GM12878 (cell line): ENCODE data around the gene URAD. TPM values are rescaled to one million over a fixed set of nuclear protein-coding genes. Genes with fewer than 3 reads are reported as not detected.

Experiments
- ATAC-seq: fragments of 200-7000 bp; cut with Tn5 transposase; 3 replicates; pipeline ENCODE4 v1.9.1; 2020; ENCODE audit warnings: mild to moderate bottlenecking, moderate library complexity
- BruUV-seq: library from RNA; stranded (reverse); fragments of 400-500 nt; replicated peaks from 2 replicates; lab custom pipeline; 2021; lab: Mats Ljungman, UMichigan
- CTCF ChIA-PET: fragments of 300-600 bp; sonication (Branson Sonifier 250); formaldehyde crosslinking; extraction: SDS; loops from one replicate; lab custom pipeline; 2021; ENCODE audit warnings: inconsistent platforms; lab: Yijun Ruan, JAX
- POLR2A ChIA-PET: fragments of 350-600 bp; formaldehyde crosslinking; extraction: SDS; loops from one replicate; lab custom pipeline; 2021; ENCODE audit warnings: inconsistent platforms; lab: Charles Lee
- RAD21 ChIA-PET: fragments of 300-600 bp; sonication (Branson Sonifier 250); formaldehyde crosslinking; loops from one replicate; lab custom pipeline; 2023; ENCODE audit warnings: antibody characterized with exemption; ENCODE audit not compliant: unreplicated experiment; lab: Charles Lee
- SMC1A ChIA-PET: fragments of 300-600 bp; sonication (Branson Sonifier 250); formaldehyde crosslinking; loops from one replicate; lab custom pipeline; 2023; ENCODE audit not compliant: unreplicated experiment, uncharacterized antibody; lab: Charles Lee
- DNase-seq: peaks from one replicate; pipeline ENCODE4 v3.0.0-alpha.2; 2011; ENCODE audit warnings: low read depth, low spot score
- FAIRE-seq: peaks from 3 replicates; lab custom pipeline; 2011; peaks lifted over from hg19 to GRCh38; lab: Jason Lieb, UNC
- H2AFZ ChIP-seq: 2 replicates; pipeline ENCODE4 v1.6.0; 2011; ENCODE audit warnings: low read depth, low read length, control low read depth; ENCODE audit not compliant: control insufficient read depth
- H3K27ac ChIP-seq: 2 replicates; pipeline ENCODE4 v1.5.1; 2011; ENCODE audit warnings: control low read depth; ENCODE audit not compliant: control insufficient read depth, insufficient read depth
- H3K27me3 ChIP-seq, 2 experiments: replicated peaks in 1 of 2; 2 replicates each; pipeline versions ENCODE4 v1.6.0 to v1.6.1; 2011; ENCODE audit warnings: low read length in 1 of 2; ENCODE audit not compliant: control insufficient read depth in 2 of 2, insufficient read depth in 2 of 2
- H3K36me3 ChIP-seq, 2 experiments: 2 replicates each; pipeline ENCODE4 v1.5.1; 2011; ENCODE audit warnings: low read length in 1 of 2; ENCODE audit not compliant: control insufficient read depth in 2 of 2, insufficient read depth in 2 of 2
- H3K4me1 ChIP-seq: 2 replicates; pipeline ENCODE4 v1.6.1; 2011; ENCODE audit warnings: mild to moderate bottlenecking, low read length, moderate library complexity, mixed read lengths; ENCODE audit not compliant: control insufficient read depth, insufficient read depth
- H3K4me2 ChIP-seq: 2 replicates; pipeline ENCODE4 v1.6.0; 2011; ENCODE audit warnings: control low read depth; ENCODE audit not compliant: control insufficient read depth, insufficient read depth
- H3K4me3 ChIP-seq: fragments of 200-600 bp; sonication (generic); 2 replicates; pipeline ENCODE4 v1.5.1; 2016
- H3K79me2 ChIP-seq: 2 replicates; pipeline ENCODE4 v1.6.0; 2011; ENCODE audit warnings: low read length; ENCODE audit not compliant: control insufficient read depth, insufficient read depth
- H3K9ac ChIP-seq: 2 replicates; pipeline ENCODE4 v1.8.0; 2011; ENCODE audit warnings: low read length, control low read depth, mixed read lengths; ENCODE audit not compliant: control insufficient read depth, insufficient read depth
- H3K9me3 ChIP-seq: replicated peaks from 3 replicates; pipeline ENCODE4 v1.5.1; 2011; ENCODE audit warnings: mild to moderate bottlenecking, low read length; ENCODE audit not compliant: control insufficient read depth, insufficient read depth
- H4K20me1 ChIP-seq: 2 replicates; pipeline ENCODE4 v1.6.0; 2011; ENCODE audit not compliant: control insufficient read depth, insufficient read depth
- ASH2L ChIP-seq: fragments of 300-600, 200-600 bp; sonication (generic); IDR thresholded peaks from 2 replicates; pipeline ENCODE4 v1.6.1; 2017; ENCODE audit warnings: low read depth, mild to moderate bottlenecking, borderline replicate concordance
- BMI1 ChIP-seq: fragments of 450-650 bp; IDR thresholded peaks from 2 replicates; pipeline ENCODE4 v1.6.1; 2016; ENCODE audit warnings: mild to moderate bottlenecking, moderate library complexity, borderline replicate concordance
- EED ChIP-seq: sonication (generic); IDR thresholded peaks from 2 replicates; pipeline ENCODE4 v1.6.1; 2016; ENCODE audit warnings: antibody characterized with exemption, low read depth
- GABPA ChIP-seq: IDR thresholded peaks from 2 replicates; pipeline ENCODE4 v1.6.1; 2014; ENCODE audit warnings: antibody characterized with exemption, low read depth, mild to moderate bottlenecking, inconsistent platforms
- HDGF ChIP-seq: fragments of 450-650 bp; IDR thresholded peaks from 2 replicates; pipeline ENCODE4 v1.6.1; 2016; ENCODE audit warnings: antibody characterized with exemption
- JUND ChIP-seq: IDR thresholded peaks from 2 replicates; pipeline ENCODE4 v1.6.1; 2012; ENCODE audit warnings: low read depth, mild to moderate bottlenecking, low read length, improper control_type of control experiment, moderate library complexity
- KLF5 ChIP-seq: fragments of 450-650 bp; IDR thresholded peaks from 2 replicates; pipeline ENCODE4 v1.6.1; 2014; ENCODE audit warnings: mild to moderate bottlenecking; ENCODE audit not compliant: partially characterized antibody
- LARP7 ChIP-seq: fragments of 450-650 bp; IDR thresholded peaks from 2 replicates; pipeline ENCODE4 v1.6.1; 2017; ENCODE audit warnings: mild to moderate bottlenecking
- SMARCA5 ChIP-seq: fragments of 450-650 bp; IDR thresholded peaks from 2 replicates; pipeline ENCODE4 v1.6.1; 2017; ENCODE audit warnings: mild to moderate bottlenecking
- SREBF1 ChIP-seq: IDR thresholded peaks from 2 replicates; pipeline ENCODE4 v1.6.1; 2012; ENCODE audit warnings: mild to moderate bottlenecking, low read length
- STAT3 ChIP-seq: IDR thresholded peaks from 2 replicates; pipeline ENCODE4 v1.6.1; 2011; ENCODE audit warnings: low read depth, low read length, improper control_type of control experiment
- YY1 ChIP-seq: IDR thresholded peaks from 2 replicates; pipeline ENCODE4 v1.6.1; 2011; ENCODE audit warnings: low read depth, mild to moderate bottlenecking, low read length
- WGBS: methylation state at CpG from one replicate; pipeline ENCODE4 v1.1.6; 2016; ENCODE audit warnings: low lambda C conversion rate; ENCODE audit not compliant: insufficient replicate concordance, insufficient coverage; ENCODE audit errors: missing lambda C conversion rate; 5-methylcytosine and 5-hydroxymethylcytosine counted together
- in situ Hi-C: fragments of 300-500 bp; cut with MboI; formaldehyde crosslinking; loops from 9 replicates; pipeline ENCODE4 v1.14.3; 2018; ENCODE audit warnings: mixed read lengths
- intact Hi-C: fragments of 100-400 bp; cut with micrococcal nuclease; formaldehyde crosslinking; loops from one replicate; pipeline ENCODE4 v1.14.2; 2022; ENCODE audit not compliant: unreplicated experiment
- polyA plus RNA-seq, 11 experiments: library from polyadenylated mRNA; depleted of rRNA in 4 of 11; unstranded in 6 of 11; stranded (reverse) in 5 of 11; fragments of >200 nt; fragmentation: Nextera tagmentation in 4 of 11; fragmentation: Illumina TruSeq in 1 of 11; extraction: Ambion mirVana in 4 of 11; extraction: Trizol in 1 of 11; gene quantifications; 1 replicate in 1 of 11; 2 replicates in 10 of 11; pipeline versions ENCODE4 v1.2.1 to v1.2.3, GENCODE V29; 2011 to 2016; ENCODE audit warnings: inconsistent platforms in 2 of 11, missing spikeins in 2 of 11, low read depth in 1 of 11
- total RNA-seq, 4 experiments: library from RNA; depleted of rRNA in 3 of 4; stranded (reverse); fragments of >200 nt in 3 of 4; fragmentation: Illumina TruSeq in 1 of 4; extraction: Trizol in 1 of 4; gene quantifications; 2 replicates each; pipeline versions ENCODE4 v1.2.1 to v1.2.3, GENCODE V29; 2013 to 2021
- TF ChIP-seq, protein P1 (sequence below): fragments of 450-650 bp; IDR thresholded peaks from 2 replicates; pipeline ENCODE4 v1.6.1; 2016; ENCODE audit warnings: mild to moderate bottlenecking, moderate library complexity, borderline replicate concordance
- TF ChIP-seq, protein P2 (sequence below): fragments of 450-650 bp; IDR thresholded peaks from 2 replicates; pipeline ENCODE4 v1.6.1; 2017; ENCODE audit warnings: borderline replicate concordance
- TF ChIP-seq, protein P3 (sequence below): fragments of 450-650 bp; conservative IDR thresholded peaks from 2 replicates; pipeline ENCODE4 v1.6.1; 2017; ENCODE audit warnings: mild to moderate bottlenecking, moderate library complexity

Gene URAD
- total and polyA plus RNA-seq, 10 of the 15 experiments (the other 5 are each of a cell fraction or from before 2014, with no cell fraction given): not detected

DNA sequence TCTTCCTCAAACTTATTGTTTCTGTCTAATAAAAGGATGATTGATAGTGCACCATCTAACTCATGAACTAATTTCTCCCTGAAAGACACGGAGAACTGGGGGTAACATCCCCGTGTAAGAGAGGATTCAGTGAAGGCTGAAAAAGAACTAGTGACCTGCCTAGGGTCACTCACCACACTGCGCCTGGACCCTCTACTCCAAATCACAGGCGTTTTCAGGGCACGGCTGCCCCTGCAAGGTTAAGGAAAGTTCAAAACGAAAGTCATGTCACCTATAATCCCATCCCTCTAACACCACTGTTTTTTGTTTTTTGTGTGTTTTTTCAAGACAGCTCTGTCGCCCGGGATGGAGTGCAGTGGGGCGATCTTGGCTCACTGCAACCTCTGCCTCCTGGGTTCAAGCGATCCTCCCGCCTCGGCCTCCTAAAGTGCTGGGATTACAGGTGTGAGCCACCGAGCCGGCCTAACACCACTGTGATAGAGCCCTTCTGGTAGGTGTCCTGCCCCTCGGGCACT, 8.7 kb downstream of the URAD start:
- CTCF ChIA-PET: interaction anchor here (1.4 to 9.6 kb wide), 2 partner anchors 21 to 152 kb away, joined by 3 to 238 read pairs; no protein-coding TSS in a partner anchor
- no peak for ATAC-seq
- Histone ChIP-seq H3K9ac (no peak overlapping the region), H4K20me1 (no peaks in the 10 kb centered on the region), H2AFZ (no peak overlapping the region), H3K27ac (no peak overlapping the region), H3K9me3 (no peaks in the 10 kb centered on the region), H3K4me2 (no peak overlapping the region), H3K27me3 (peaks cover 27 to 44% of the 10 kb centered on the region in 2 experiments), H3K4me3 (no peak overlapping the region), H3K4me1 (no peaks in the 10 kb centered on the region), H3K79me2 (no peaks in the 10 kb centered on the region), H3K36me3 (no peaks in the 10 kb centered on the region)
- POLR2A ChIA-PET: no interaction called here
- WGBS: 46% methylated on average over 15 of the region's 15 CpGs
- in situ Hi-C loops (loop anchor here (5.0 to 10.0 kb wide), 4 partner anchors 153 to 995 kb away; no protein-coding TSS in a partner anchor), intact Hi-C loops (loop anchor here (10.0 kb wide), 1 partner anchor 995 kb away; no protein-coding TSS in a partner anchor)
- FAIRE-seq: no peak
- BruUV-seq: no TSS peak
- no peak for DNase-seq
- TF ChIP-seq, protein P1, sequence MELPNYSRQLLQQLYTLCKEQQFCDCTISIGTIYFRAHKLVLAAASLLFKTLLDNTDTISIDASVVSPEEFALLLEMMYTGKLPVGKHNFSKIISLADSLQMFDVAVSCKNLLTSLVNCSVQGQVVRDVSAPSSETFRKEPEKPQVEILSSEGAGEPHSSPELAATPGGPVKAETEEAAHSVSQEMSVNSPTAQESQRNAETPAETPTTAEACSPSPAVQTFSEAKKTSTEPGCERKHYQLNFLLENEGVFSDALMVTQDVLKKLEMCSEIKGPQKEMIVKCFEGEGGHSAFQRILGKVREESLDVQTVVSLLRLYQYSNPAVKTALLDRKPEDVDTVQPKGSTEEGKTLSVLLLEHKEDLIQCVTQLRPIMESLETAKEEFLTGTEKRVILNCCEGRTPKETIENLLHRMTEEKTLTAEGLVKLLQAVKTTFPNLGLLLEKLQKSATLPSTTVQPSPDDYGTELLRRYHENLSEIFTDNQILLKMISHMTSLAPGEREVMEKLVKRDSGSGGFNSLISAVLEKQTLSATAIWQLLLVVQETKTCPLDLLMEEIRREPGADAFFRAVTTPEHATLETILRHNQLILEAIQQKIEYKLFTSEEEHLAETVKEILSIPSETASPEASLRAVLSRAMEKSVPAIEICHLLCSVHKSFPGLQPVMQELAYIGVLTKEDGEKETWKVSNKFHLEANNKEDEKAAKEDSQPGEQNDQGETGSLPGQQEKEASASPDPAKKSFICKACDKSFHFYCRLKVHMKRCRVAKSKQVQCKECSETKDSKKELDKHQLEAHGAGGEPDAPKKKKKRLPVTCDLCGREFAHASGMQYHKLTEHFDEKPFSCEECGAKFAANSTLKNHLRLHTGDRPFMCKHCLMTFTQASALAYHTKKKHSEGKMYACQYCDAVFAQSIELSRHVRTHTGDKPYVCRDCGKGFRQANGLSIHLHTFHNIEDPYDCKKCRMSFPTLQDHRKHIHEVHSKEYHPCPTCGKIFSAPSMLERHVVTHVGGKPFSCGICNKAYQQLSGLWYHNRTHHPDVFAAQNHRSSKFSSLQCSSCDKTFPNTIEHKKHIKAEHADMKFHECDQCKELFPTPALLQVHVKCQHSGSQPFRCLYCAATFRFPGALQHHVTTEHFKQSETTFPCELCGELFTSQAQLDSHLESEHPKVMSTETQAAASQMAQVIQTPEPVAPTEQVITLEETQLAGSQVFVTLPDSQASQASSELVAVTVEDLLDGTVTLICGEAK: no peak
- TF ChIP-seq GABPA: no peak
- TF ChIP-seq, protein P2, sequence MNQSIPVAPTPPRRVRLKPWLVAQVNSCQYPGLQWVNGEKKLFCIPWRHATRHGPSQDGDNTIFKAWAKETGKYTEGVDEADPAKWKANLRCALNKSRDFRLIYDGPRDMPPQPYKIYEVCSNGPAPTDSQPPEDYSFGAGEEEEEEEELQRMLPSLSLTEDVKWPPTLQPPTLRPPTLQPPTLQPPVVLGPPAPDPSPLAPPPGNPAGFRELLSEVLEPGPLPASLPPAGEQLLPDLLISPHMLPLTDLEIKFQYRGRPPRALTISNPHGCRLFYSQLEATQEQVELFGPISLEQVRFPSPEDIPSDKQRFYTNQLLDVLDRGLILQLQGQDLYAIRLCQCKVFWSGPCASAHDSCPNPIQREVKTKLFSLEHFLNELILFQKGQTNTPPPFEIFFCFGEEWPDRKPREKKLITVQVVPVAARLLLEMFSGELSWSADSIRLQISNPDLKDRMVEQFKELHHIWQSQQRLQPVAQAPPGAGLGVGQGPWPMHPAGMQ: no peak
- no peak for TF ChIP-seq HDGF
- TF ChIP-seq SMARCA5: no peak
- no peak for TF ChIP-seq EED
- TF ChIP-seq, protein P3, sequence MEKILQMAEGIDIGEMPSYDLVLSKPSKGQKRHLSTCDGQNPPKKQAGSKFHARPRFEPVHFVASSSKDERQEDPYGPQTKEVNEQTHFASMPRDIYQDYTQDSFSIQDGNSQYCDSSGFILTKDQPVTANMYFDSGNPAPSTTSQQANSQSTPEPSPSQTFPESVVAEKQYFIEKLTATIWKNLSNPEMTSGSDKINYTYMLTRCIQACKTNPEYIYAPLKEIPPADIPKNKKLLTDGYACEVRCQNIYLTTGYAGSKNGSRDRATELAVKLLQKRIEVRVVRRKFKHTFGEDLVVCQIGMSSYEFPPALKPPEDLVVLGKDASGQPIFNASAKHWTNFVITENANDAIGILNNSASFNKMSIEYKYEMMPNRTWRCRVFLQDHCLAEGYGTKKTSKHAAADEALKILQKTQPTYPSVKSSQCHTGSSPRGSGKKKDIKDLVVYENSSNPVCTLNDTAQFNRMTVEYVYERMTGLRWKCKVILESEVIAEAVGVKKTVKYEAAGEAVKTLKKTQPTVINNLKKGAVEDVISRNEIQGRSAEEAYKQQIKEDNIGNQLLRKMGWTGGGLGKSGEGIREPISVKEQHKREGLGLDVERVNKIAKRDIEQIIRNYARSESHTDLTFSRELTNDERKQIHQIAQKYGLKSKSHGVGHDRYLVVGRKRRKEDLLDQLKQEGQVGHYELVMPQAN: no peak
- TF ChIP-seq JUND: no peak
- TF ChIP-seq ASH2L: no peak
- TF ChIP-seq LARP7: no peak
- TF ChIP-seq SREBF1: no peak
- TF ChIP-seq STAT3: no peak
- no peak for TF ChIP-seq KLF5
- TF ChIP-seq YY1: no peak
- TF ChIP-seq BMI1: no peak; the same call in 1 of the 2 replicates
- SMC1A ChIA-PET: no interaction called here
- RAD21 ChIA-PET: no interaction called here
